Measurements from ENCODE around the gene COL11A2.

COL11A2 gene

GRCh38 chr6:33116841-33117711 lies 75.2 kb downstream of the COL11A2 start:
- no peak for DNase-seq (ENCODE audit: low read depth)

DNA sequence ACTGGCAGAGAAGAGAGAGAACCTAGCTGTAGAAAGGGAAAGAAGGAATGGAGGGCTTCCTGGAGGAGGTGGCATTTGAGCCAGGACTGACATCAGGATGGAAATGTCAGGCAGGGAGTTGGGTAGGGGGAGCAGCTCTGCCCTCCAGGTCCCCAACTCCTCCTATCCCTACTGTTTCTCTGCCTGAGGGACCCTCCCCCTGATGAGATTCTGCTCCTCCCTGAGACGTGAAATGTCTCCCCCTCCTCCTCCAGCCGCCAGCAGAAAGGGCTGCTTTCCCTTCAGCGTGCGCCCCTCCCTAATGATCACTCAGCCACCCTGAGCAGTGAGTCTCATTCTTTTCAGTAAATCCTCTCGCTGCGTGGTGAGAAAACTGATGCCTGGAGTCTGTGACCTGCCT lies 75.8 kb downstream of the COL11A2 start:
- no peak for DNase-seq (ENCODE audit: low read depth)

DNA sequence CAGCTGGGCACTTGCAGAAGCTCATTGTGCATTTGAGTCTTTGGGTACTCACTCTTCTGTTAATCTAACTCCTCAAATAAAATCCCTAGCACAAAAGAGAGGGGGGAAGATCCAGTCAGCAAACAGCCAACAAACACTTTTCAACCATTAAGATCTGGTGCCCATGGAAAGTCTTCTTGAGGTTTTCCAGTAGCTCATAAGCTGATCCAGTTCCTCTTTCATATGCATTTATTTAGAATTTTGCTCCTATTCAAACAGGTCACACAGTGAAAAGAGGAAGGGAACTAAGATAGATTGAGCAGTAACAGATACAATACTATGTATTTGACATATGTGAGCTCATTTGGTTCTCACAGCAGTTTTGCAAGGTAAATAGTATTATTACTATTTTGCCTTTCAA lies 77.9 kb downstream of the COL11A2 start:
- no peak for DNase-seq (ENCODE audit: low read depth)

DNA sequence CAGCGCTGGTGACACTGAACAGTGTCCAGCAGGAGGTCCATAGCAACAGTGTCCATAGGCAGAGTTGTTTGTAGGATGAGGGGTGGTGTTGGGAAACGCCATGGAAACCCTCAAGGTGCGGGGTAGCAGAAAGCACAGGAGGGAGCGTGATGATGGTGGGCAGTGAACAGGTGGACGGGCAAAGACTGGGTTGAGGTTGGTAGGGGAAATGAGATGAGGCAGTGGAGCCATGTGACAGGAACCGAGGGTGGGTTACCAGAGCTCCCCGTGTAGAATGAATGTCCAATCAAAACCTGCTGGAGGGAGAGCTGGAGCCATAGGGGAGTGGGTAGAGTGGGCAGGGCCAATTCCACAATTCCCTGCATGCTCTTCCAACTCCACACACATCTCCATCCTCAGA lies 78.5 kb downstream of the COL11A2 start:
- no peak for DNase-seq (ENCODE audit: low read depth)

Data from activated T-helper 1 cell treated with Interleukin-2 at 50 U/mL for 16 hours (primary cell).